Measurements from ENCODE around the gene LRRC41.

DNA sequence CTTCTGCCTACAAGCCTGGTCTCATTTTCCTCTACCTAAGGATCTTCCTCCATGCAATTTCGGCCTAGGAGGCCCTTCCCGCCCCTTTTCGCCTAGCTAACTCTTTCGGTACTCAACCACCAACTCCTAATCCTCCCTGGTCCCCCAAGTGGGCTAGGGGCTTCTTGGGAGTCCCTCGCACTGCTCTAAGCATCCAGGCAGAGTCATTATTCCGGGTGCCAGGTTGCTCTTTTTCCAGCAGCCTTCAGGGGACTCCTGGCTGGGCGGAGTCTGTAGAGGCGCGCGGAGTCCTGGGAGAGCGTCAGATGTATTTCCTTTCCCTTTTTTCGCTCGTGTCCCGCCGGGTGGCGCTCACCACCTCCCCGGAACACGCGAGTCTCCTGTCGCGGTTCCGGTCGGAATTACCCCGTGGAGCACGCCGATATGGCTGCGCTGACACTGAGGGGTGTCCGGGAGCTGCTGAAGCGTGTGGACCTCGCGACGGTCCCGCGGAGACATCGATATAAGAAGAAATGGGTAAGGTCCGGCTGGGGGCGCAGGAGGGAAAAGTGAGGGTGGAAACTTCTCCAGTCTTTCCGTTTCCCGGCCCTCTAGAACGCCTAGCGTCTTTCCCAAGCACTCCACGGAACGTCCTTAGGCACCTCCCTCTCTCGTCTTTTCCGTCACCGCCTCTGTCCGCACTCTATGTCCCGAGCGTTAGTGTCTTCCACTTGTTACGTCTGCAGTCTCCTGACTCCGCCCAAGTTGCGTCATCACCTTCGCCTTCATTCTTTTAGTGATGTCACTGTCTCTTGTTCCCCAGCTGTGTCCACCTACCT lies 37.2 kb upstream of the LRRC41 start, which contains the start of gene NSUN4:
- TF ChIP-seq GATA3 (IDR thresholded peaks at IDR 0.05; ENCODE audit: low read depth, low read length) (no peak), GATA2 (IDR thresholded peaks at IDR 0.05; ENCODE audit: low read depth, low read length) (no peak)
